Measurements from ENCODE around the gene RABL2A. TPM values are rescaled to one million over a fixed set of nuclear protein-coding genes. Genes with fewer than 3 reads are reported as not detected.
"Not testable (repeated sequence)": the region's sequence is repeated elsewhere in the genome, so short reads cannot be mapped to it uniquely, and the experiment has no call there.

RABL2A gene
- total RNA-seq = 9.3 TPM

DNA sequence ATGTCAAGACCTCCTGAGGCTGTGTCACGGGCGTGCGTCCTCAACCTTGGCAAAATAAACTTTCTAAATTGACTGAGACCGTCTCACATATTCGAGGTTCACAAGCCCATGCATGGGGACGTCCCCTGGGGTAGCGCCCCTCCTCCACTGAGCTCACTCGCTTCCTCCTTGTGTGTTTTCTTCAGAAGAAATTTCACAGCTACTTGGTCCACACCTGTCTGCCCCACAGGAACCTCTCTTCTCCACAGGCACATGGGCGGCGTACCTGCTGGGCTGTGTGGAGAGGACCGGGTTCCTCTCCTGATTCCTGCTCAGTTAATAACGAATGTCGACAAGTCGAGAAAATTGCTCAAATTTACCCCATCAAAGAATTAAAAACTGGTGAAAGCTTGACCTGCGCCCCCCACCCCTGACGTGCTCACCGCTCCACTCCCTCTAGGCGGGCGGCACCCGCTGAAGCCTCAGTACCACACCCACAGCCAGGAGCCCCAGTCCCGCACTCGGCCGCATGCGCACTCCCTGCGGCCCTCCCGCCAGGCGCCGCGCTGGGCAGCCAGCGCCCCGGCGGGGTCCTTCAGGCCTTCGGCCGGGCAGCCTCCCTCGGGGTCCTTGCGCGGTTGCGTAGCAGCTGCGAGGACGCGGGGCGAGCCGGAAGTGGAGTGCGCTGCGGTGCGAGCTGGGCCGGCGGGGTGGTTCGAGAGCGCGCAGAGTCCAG, at the start of gene RABL2A:
Gene RABL2A (plus strand): TSS at position 651 of the 715 bp plus-strand sequence. CDS start 1,341 bp downstream, outside the sequence.
- H3K27ac ChIP-seq = peak within 1 kb of the TSS; percentile 27
- H3K27me3 ChIP-seq; H3K36me3 ChIP-seq; intact Hi-C loops (cut with DNase I); H3K9me3 ChIP-seq; H3K4me1 ChIP-seq: not testable (repeated sequence)
- peak within 1 kb of the TSS; percentile 49 to 50 for H3K4me3 ChIP-seq
- DNase-seq (ENCODE audit: extremely low spot score in 2 of 2) = peak; percentile 60 to 88

DNA sequence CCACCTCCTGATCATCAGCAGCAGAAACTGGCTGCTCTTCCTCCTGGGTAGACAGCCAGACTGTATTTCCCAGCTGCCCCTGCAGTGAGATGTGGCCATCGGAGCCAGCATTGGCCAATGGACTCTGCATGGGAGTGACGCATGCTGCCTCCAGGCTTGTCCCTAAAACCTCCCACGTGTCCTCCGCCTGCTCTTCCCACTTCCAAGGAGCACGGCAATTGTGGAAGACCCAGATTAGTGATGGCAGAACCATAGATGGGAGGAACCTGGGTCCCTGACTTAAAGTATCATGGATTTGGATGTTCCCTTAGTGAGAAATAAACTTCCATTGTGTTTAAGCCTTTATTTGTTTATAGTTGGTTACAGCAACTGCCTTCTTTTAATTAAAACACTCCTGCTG, 48.6 kb upstream of the RABL2A start:
- H3K4me1 ChIP-seq; H3K4me3 ChIP-seq; H3K9me3 ChIP-seq; H3K27ac ChIP-seq; H3K27me3 ChIP-seq; DNase-seq (ENCODE audit: extremely low spot score in 2 of 2); H3K36me3 ChIP-seq; intact Hi-C loops (cut with DNase I): not testable (repeated sequence)

DNA sequence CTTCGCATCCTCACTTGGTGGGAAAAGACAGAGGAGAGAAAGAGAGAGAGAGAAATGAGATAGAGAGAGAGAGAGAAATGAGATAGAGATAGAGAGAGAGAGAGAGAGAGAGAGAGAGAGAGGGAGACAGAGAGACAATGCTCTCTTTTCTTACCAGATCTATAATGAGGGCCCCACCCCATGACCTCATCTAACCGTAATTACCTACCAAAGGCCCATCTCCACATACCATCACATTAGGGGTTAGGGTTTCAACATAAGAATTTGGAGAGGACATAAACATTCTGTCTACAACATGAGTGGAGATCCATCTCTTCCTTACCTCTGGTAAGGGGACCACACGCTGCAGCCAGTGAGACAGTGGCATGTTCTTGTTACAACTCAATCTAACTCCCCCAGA, 44.6 kb upstream of the RABL2A start:
- not testable (repeated sequence) for H3K9me3 ChIP-seq, H3K4me1 ChIP-seq

DNA sequence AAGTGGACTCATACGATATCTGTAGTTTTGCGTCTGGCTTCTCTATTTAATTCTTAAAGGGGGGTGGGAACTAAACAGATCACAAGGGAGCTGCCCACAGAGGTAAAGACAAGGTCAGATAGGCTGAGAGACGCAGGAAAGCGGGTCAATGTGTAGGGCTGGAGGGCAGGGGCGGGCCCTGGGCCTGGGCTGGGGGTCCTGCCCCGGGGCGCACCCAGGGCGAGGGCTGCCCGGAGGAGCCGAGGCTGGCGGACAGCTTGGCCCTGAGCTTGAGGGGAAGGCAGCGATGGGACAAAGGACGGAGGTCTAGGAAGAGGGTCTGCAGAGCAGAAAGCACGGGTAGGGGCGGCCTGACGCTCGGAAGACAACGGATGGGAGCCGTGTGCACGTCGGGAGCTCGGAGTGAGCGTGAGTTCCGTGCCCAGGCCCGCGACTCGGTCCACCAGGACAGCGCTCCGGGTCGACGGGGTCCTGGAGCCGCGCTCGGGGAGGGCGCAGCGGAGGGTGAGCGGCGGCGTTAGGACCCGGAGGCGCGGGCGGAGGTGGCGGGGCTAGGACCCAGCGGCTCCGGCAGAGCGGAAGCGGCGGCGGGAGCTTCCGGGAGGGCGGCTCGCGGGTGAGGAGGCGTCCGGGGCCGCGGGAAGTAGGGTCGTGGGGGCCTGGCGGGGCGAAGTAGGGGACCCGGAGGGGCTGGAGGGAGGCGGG, 43.4 kb upstream of the RABL2A start:
- Histone ChIP-seq H3K4me3 (peak overlapping the region; percentile 61 to 64), H3K4me1 (peaks cover 14% of the 10 kb centered on the region), H3K27ac (peak overlapping the region; percentile 92)
- DNase-seq (ENCODE audit: extremely low spot score in 2 of 2) = peak in 1 of 2 donors; percentile 83
- H3K36me3 ChIP-seq; H3K9me3 ChIP-seq; intact Hi-C loops (cut with DNase I); H3K27me3 ChIP-seq: not testable (repeated sequence)
- TF ChIP-seq POLR2AphosphoS5 (IDR thresholded peaks at IDR 0.05; ENCODE audit: insufficient read depth in 1 of 2, low read depth in 1 of 2) = peak in 1 of 2 donors; percentile 37

More for the DNA sequence above, 44.6 kb upstream of the RABL2A start:
- H3K27me3 ChIP-seq; H3K27ac ChIP-seq; H3K4me3 ChIP-seq; intact Hi-C loops (cut with DNase I); H3K36me3 ChIP-seq: not testable (repeated sequence)
- peak in 1 of 2 donors; percentile 10 for DNase-seq (ENCODE audit: extremely low spot score in 2 of 2)

DNA sequence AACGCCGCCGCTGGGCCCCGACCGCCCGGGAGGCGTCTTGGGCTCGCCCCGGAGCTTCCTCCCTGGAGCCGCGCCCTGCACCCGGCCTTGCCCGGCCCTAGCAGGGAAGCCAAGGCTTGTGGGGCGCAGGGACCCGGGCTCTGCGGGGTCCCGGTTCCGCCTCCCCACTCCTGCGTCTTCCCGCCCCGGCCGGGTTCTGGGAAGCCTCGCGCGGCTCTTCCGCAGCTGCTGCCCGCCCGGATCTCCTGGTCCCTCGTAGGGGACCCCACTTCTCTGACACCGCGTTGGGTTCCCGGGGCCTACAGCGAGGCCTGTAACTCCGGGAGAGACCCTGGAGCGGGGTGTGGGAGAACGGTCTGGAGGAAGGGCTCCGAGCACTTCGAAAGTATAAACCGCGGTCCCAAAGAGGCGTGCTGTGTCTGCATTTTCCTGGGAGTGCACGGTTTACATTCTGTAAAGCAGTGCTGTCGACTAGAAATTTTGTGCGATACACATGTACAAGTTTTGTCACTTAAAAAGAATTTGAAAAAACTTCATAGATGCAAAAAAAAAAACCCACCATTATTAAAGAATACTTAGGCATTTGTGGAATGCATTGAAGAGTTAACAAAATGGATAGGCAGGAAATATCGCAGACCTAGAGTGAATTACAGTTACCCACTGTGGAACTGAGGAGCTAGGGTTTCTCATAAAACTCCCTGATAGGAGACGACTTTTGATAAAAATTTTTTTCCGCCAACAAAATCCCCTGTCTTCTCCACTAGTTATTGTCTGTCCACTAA, 42.6 kb upstream of the RABL2A start:
- DNase-seq (ENCODE audit: extremely low spot score in 2 of 2); H3K36me3 ChIP-seq; intact Hi-C loops (cut with DNase I); H3K27me3 ChIP-seq; H3K9me3 ChIP-seq: not testable (repeated sequence)
- Histone ChIP-seq H3K27ac (peak overlapping the region; percentile 71), H3K4me1 (peaks cover 14% of the 10 kb centered on the region), H3K4me3 (peak overlapping the region; percentile 61 to 64)

DNA sequence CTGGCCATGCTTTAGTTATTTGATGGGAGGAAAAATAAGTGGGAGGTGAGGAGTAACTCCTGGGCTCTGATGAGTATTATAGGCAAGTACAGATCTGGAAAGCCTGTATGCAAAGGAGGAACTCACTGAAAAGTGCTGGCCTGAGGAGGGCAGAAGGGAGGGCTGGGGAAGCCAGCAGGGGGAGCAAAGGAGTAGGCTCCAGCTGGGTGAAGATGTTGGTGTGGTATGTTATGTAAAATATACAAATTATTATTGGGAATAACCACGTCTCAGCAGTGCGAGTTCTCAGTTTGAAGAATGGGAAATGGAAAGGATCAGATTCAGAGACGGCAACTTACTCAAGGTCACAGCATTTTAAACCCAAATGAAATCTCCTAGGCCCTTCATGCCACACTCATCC, 39.9 kb upstream of the RABL2A start:
- DNase-seq (ENCODE audit: extremely low spot score in 2 of 2) = peak in 1 of 2 donors; percentile 40

DNA sequence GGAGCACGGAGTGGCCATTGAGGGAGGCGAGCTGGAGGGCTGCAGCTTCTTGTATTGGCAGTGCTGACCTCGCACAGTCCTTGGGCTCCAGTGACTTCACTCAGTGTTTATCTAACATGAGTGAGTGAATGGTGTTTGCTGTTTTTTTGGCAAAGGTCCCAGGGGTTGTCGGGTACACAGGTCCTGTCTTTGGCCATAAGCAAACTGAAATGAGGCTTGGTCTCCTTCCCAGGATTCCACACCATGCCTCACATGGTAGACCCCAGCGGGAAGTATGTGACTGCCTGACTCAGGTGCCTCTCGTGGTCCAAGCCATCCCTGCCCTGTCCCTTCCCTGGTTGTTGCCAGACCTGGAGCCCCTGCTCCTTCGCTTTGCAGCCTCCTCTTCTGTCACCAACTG, 37.5 kb upstream of the RABL2A start:
- peak in 1 of 2 donors; percentile 34 for DNase-seq (ENCODE audit: extremely low spot score in 2 of 2)
- H3K27ac ChIP-seq; H3K4me3 ChIP-seq; H3K36me3 ChIP-seq; intact Hi-C loops (cut with DNase I); H3K9me3 ChIP-seq; H3K27me3 ChIP-seq: not testable (repeated sequence)
- peaks cover 14% of the 10 kb centered on the region for H3K4me1 ChIP-seq

More for the DNA sequence above, 39.9 kb upstream of the RABL2A start:
- H3K27ac ChIP-seq; intact Hi-C loops (cut with DNase I); H3K9me3 ChIP-seq; H3K36me3 ChIP-seq; H3K27me3 ChIP-seq; H3K4me3 ChIP-seq: not testable (repeated sequence)
- TF ChIP-seq, protein P1, sequence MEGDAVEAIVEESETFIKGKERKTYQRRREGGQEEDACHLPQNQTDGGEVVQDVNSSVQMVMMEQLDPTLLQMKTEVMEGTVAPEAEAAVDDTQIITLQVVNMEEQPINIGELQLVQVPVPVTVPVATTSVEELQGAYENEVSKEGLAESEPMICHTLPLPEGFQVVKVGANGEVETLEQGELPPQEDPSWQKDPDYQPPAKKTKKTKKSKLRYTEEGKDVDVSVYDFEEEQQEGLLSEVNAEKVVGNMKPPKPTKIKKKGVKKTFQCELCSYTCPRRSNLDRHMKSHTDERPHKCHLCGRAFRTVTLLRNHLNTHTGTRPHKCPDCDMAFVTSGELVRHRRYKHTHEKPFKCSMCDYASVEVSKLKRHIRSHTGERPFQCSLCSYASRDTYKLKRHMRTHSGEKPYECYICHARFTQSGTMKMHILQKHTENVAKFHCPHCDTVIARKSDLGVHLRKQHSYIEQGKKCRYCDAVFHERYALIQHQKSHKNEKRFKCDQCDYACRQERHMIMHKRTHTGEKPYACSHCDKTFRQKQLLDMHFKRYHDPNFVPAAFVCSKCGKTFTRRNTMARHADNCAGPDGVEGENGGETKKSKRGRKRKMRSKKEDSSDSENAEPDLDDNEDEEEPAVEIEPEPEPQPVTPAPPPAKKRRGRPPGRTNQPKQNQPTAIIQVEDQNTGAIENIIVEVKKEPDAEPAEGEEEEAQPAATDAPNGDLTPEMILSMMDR (IDR thresholded peaks at IDR 0.05) = peak in 1 of 3 experiments; percentile 16
- H3K4me1 ChIP-seq = peaks cover 14% of the 10 kb centered on the region

DNA sequence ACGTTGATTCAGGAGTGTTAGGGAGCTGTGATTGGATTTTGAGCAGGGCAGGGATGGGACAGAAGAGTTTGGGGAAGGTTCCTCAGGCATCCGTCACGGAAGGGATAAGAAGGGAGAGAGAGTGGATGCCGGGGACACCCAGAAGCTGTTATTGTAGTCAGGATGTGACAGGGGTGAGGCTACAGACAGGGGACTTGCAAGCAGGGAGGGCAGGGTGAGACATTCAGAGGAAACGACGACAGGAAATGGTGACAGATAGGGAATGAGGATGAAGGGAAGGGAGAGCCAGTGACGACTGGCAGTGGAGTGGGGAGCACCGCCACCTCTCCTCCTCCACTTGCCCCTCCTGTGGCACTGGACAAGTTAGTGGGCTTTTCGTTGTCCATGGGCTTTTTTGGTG, 35.1 kb upstream of the RABL2A start:
- peak in 1 of 2 donors; percentile 34 for DNase-seq (ENCODE audit: extremely low spot score in 2 of 2)
- H3K4me3 ChIP-seq; intact Hi-C loops (cut with DNase I); H3K27me3 ChIP-seq; H3K9me3 ChIP-seq; H3K36me3 ChIP-seq; H3K4me1 ChIP-seq; H3K27ac ChIP-seq: not testable (repeated sequence)

DNA sequence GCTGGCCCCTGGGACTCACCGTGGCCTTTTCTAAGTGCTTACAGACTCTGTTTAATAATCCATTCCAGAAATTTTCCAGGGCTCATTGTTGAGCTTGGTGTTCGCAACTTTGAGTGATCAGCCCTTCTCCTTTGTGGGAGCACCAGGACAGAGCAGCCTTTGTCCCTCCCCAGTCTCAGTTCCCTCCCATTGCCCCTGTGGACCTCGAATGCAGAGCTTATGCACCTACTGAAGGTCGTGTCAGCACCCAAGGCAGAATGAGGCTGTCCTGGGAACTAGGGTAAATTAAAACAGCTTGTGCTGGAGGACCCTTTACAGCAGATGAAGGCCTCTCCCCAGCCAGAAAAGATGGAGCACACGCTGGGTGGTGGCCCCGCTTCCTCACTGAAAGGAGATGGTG, 33.8 kb upstream of the RABL2A start:
- H3K27me3 ChIP-seq; intact Hi-C loops (cut with DNase I); H3K4me3 ChIP-seq; H3K36me3 ChIP-seq; H3K9me3 ChIP-seq; H3K27ac ChIP-seq; H3K4me1 ChIP-seq: not testable (repeated sequence)
- DNase-seq (ENCODE audit: extremely low spot score in 2 of 2) = peak in 1 of 2 donors; percentile 20

DNA sequence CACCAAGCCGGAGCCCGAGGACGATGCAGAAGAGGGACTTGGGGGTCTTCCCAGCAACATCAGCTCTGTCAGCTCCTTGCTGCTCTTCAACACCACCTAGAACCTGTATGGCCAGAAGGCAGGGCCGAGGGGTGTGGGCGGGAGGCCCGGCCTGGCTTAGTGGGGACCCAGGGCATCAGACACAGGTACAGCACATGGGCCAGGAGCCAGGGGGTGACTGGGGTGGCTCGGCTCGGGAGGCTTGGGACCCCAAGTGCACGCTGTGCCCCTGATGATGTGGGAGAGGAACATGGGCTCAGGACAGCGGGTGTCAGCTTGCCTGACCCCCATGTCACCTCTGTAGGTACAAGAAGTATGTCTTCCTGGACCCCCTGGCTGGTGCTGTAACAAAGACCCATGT, 31.3 kb upstream of the RABL2A start:
- intact Hi-C loops (cut with DNase I); H3K27me3 ChIP-seq; H3K36me3 ChIP-seq; H3K27ac ChIP-seq; H3K9me3 ChIP-seq; H3K4me1 ChIP-seq; H3K4me3 ChIP-seq: not testable (repeated sequence)
- DNase-seq (ENCODE audit: extremely low spot score in 2 of 2) = peak in 1 of 2 donors; percentile 18

DNA sequence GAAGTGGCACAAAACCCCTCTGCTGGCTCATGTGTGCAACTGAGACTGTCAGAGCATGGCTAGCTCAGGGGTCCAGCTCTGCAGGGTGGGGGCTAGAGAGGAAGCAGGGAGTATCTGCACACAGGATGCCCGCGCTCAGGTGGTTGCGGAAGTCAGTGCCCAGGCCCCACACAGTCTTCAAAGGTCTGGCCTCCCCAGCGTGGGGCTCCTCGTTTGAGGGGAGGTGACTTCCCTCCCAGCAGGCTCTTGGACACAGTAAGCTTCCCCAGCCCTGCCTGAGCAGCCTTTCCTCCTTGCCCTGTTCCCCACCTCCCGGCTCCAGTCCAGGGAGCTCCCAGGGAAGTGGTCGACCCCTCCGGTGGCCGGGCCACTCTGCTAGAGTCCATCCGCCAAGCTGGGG, 29.9 kb upstream of the RABL2A start:
- H3K9me3 ChIP-seq; H3K4me1 ChIP-seq; H3K36me3 ChIP-seq; H3K27me3 ChIP-seq; H3K27ac ChIP-seq; H3K4me3 ChIP-seq; intact Hi-C loops (cut with DNase I): not testable (repeated sequence)
- peak in 1 of 2 donors; percentile 10 for DNase-seq (ENCODE audit: extremely low spot score in 2 of 2)

DNA sequence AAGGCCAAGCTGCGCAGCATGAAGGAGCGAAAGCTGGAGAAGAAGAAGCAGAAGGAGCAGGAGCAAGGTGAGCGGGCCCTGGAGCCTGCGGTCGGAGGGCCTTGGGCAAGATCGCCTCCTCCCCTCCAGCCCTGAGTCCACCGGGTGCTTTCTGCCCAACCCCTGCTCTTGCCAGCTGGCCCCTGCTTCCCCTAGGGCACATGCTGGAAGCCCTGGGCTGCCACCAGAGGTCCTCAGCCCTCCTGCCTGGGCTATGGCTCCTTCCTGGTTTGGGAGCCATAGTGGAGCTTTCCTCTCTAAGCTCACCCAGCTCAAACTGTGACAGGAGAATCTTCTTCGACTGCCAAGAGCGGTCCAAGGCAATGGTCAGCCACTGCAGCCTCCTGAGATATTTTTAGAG, 29.5 kb upstream of the RABL2A start:
- H3K36me3 ChIP-seq; H3K27me3 ChIP-seq; intact Hi-C loops (cut with DNase I); H3K9me3 ChIP-seq; H3K4me1 ChIP-seq; H3K27ac ChIP-seq; H3K4me3 ChIP-seq; DNase-seq (ENCODE audit: extremely low spot score in 2 of 2): not testable (repeated sequence)

Data from vagina (tissue), 2 donors.